ENCODE results near the gene WRAP73.

Gene WRAP73, protein sequence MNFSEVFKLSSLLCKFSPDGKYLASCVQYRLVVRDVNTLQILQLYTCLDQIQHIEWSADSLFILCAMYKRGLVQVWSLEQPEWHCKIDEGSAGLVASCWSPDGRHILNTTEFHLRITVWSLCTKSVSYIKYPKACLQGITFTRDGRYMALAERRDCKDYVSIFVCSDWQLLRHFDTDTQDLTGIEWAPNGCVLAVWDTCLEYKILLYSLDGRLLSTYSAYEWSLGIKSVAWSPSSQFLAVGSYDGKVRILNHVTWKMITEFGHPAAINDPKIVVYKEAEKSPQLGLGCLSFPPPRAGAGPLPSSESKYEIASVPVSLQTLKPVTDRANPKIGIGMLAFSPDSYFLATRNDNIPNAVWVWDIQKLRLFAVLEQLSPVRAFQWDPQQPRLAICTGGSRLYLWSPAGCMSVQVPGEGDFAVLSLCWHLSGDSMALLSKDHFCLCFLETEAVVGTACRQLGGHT

DNA sequence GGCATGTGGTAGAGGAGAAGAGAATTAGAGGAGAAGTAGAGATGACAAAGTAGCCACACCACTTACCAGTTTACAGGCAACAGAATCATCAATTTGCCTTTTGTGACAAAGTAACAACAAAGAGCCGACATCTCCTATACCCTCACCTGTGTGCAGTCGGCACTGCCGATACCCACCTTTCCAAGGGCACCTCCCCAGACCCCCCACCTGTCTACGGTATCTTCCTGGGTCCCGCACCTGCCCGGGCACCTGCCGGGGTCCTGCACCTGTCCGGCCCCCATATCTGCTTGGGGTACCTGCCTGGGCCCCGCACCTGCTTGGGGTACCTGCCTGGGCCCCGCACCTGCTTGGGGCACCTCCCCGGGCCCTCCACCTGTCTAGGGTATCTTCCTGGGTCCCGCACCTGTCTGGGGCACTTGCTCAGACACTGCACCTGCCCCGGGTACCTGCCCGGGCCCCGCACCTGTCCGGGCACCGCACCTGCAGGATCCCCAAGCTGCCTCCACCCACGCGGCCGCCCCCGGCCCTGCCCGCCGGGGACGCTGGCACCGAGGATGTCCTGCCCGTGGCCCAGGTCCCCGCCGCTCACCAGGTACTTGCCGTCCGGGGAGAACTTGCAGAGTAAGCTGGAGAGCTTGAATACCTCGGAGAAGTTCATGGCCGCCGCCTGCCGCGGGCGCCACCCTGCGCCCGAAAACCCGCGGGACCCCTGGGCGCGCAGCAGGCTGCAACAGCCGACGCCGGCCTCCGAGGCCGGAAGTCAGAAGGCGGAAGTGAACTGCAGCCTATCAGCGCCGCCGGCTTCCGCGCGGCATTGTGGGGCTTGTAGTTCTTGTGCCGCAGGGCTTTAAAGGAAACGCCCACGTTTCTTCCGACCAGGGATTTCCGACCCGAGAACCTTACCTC lies at the start of gene WRAP73:
TSS of gene WRAP73 (minus strand) at position 762 of the 906 bp plus-strand sequence. CDS start at position 658, 104 bp downstream.
- DNase-seq (ENCODE audit: low read depth) = peak; percentile 59

DNA sequence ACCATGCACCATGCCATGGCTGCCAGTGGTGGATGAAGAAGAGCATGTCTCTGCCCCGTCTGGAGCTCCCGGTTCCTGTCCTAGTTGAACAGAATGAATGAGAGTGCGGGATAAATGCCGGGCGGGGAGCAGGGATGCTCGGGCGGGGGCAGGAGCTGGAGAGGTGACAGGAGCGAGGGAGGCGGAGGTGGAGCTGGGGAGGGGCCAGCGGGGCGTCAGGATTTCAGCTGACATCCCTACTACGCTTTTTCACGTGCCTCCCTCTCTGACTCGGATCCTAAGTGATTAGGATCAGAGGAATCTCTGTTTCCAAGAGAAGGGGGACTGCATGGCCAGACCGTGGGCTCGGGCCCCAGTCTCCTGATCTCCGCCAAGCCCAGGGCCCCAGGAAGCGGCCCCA lies 49.7 kb upstream of the WRAP73 start:
- DNase-seq (ENCODE audit: low read depth) = no peak

DNA sequence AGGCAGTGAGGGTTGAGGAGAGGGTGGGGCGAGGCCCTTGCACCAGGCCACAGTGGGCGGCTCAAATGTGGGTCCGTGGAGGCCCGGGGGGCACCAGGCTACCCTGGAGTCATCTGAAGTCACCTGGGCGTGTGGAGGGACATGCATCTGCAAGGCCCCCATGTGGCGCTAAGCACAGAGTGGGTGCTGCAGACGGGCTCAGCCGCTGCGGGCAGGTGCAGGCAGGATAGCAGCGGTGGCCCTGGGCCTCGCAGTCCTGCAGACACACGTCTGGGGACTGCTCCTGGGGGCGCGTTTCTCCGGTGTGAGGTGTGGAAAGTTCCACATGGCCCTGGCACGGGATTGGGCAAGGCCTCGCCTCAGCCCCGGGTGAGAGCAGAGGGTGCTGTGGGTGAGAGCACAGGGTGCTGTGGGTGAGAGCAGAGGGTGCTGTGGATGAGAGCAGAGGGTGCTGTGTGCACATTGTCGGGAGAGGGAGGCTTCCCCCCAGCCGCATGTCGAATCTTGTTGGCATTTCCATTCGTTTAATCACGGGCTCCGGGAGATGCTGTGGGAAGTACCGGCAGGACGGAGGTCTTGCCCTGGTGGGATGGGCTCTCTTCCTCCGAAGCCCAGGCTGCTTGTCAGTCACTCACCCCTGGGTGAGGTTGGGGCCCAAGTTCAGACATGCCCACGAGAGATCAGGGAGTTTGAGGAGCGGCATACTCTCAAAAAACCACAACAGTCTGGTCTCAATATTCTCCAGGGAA lies 48.9 kb upstream of the WRAP73 start:
- DNase-seq (ENCODE audit: low read depth) = no peak

DNA sequence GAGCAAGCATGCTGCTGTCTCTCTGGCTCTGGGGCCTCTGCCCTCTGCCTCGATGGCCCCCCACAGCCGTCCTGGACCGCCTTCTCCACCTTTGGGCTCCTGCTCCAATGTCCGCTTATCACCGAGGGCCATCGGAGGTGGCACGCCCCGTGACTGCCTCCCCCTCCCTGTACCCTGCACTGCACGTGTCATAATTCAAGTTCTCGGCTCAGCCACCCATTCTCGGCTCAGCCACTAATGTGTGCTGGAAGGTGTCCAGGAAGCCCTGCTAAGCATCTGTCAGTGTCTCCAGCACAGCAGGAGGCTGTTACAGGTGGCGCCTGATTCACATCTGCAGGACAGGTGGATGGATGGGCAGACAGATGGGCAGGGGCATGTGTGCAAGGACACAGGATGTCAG lies 47.9 kb upstream of the WRAP73 start:
- DNase-seq (ENCODE audit: low read depth) = no peak

DNA sequence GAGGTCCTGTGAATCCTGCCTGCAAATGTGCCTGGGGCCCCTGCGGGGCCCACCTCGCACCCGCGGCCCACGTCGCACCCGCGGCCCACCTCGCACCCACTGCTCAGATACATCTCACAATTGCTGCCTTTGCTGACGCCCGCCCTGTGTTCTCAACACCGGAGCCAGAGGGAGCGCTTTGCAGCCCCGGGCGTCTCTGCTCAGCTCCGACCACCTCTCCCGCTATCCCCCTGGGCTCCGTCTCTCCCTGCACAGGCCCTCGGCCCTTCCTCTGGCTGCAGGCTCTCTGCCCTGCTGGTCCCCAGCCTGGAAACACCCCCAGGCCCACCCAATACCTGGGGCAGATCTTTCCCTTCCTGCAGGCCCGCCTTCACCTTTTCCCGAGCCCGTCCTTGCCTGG lies 47.2 kb upstream of the WRAP73 start:
- no peak for DNase-seq (ENCODE audit: low read depth)

DNA sequence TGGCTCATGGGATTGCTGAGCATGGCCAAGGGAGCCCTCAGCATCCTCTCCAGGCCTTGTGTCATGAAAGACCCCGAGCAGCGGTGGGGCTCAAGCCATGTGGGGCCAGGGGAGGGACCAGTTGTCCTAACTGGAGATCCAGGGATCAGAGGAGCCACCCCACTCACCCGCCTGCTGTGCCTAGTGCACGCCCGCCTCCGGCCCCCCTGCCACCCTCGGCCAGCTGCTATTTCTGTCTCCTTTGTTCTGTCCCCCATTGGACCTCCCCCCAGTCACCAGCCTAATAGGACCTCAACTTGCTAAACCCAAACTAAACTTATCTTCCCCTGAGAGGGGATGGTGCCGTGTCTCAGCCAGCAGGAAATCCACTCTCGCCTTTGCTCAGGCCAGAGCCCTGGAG lies 46.8 kb upstream of the WRAP73 start:
- DNase-seq (ENCODE audit: low read depth) = no peak

DNA sequence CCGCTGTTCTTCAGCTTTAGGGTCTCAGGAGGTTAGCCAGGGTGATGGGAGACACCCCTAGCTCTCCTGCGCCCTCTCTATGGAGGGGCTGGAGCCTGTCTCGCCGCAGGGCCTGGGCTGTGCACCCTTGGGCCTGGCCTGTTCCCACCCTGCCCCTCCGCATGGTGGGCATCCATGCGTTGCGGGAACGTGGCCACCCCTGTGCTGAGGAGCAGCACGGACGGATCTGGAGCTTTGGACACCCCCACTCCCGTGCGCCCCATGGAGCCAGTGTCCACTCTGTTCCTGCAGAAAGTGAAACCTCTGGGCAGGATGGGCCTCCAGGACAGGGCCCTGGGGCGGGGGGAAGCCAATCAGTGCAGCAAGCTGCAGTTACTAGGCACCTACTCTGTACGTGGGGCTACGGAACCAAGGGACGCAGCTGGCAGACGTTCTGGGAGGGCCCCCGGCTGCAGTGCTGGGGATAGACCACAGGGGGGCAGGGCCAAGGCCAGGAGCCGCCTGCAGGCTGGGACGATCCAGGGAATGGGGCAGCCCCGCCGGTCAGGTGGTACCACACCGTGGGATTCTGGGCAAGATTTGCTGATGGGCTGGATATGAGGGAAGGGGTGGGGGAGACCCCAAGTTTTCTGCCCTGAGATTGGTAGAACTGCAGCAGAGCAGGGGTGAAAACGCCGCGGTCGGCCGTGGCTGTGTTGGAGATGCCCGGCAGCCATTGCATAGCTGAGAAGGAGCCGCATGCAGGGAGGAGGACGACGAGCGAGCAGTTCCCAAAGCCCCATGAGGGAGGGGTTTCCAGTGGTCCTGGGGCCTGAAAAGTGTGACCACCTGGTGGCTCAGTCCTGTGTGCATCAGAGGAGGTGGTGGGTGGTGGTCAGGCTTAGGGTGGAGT lies 45.7 kb upstream of the WRAP73 start:
- DNase-seq (ENCODE audit: low read depth) = no peak

DNA sequence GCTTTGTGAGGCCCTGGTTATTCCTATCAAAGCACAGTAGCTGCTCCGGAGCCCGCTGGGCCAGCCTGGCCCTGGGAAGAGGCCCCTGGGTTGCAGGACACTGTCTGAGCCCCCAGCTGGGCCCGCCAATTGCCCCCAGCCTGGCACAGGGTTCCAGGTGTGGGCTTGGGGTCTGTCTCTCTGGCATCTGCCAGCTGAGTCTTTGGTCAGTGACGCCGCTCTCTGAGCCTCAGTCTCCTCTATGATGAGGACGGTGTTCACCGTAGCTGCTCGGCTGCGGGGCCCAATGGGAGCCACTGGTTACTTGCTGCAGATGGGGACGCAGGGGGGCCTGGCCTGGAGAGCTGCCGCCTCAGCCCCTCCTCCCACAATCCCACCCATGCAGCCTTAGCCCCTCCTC lies 43.4 kb upstream of the WRAP73 start:
- no peak for DNase-seq (ENCODE audit: low read depth)

DNA sequence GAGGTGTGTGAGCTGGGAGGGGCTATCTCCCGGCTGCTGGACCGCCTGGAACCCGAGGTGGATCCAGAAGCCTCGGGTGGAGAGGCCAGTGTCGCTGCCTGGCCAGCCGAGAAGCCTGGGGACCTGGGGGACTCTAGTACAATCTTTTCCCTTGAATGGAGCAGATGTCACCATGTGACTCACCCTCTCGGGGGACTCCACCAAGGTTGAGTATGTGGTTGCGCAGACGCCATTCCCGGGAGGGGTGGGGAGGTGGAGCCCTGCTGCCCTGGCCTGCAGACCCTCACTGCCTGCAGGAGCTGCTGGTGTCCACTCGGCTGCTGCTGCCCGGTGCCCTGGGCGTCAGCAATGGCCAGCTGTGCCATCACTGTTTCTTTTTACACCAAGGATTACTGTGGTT lies 42.7 kb upstream of the WRAP73 start:
- DNase-seq (ENCODE audit: low read depth) = no peak

DNA sequence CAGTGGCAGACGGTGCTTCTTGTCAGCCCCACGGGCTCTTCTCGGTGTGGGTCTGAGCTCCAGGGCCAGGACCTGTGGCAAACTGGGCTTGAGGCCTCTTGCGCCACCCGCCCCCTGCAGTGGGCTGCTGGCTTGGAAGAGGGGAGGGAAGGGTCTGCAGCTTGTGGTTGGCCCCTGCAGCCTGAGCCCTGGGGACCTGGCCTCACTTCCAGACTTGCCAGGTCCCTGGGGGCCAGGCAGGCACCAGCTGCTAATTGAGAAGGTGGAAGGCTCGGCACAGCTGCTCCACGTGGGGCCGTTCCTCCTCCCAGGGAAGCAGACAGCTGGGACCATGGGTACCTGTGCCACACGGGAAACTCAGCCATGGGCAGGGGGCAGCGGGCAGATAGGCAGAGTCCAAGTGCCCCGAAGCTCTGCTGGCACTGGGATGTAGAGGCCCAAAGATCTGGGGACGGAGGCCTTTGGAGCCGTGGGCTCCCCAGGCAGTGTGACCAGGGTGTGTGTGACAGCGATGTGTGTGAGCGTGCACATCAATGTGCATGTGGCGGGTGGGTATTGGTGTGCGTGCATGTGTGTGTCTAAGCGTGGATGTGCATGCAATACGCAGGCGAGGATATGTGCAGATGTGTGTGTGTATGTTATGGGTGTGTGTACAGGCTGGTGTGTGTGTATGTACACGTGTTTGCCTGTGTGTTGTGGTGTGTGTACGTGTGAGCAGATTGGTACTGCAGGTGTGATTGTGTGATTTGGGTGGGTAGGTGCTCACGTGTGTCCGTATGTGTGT lies 41.7 kb upstream of the WRAP73 start:
- no peak for DNase-seq (ENCODE audit: low read depth)

DNA sequence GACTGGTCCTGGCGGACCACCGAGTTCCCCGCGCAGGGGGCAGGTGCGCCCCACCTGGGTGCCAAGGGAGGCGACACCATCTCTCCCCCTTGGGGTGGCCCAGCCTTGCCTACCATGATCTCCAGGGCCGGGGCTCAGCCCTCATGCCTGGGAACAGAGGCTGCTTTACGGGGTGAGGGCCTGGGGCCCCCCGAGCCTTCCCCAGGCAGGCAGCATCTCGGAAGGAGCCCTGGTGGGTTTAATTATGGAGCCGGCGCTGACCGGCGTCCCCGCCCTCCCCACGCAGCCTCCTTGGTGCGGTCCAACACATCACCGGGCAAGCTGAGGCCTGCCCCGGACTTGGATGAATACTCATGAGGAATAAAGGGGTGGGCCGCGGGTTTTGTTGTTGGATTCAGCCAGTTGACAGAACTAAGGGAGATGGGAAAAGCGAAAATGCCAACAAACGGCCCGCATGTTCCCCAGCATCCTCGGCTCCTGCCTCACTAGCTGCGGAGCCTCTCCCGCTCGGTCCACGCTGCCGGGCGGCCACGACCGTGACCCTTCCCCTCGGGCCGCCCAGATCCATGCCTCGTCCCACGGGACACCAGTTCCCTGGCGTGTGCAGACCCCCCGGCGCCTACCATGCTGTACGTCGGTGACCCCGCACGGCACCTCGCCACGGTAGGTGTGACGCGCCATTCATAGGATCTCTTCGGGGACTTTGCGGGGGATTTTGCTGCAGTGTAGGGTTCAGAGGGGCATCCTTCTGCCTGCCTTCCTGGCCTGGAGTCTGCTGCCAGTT lies 40.6 kb upstream of the WRAP73 start:
- DNase-seq (ENCODE audit: low read depth) = no peak

DNA sequence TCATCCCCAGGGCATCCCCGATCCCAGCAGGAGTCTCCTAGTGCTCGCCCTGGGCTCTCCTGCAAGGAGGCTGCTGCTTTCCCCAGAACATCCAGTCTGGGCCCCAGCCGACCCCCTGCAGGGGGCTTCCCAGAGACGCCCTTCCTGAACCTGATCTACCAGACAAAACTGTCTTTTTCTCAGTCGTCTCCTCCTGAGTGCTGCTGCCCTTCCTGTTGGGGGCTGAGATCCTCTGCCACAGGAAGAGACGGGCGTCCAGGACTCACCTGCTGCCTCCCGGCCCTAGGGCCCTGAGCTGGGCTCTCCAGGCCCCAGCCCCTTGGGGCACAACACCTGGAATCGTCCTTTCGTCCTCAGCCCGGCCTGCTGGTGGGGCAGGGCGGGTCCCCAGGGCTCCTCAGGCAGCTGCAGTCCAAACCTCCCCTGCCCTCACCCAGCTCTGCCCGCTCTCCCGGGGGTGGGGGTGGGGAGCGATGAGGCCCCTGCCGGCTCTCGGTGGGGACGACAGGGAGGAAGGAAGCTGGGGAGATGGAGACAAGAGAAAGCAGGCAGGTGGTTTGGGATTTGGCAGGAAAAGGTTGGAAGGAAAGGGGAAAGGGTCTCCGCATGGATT lies 39.3 kb upstream of the WRAP73 start:
- DNase-seq (ENCODE audit: low read depth) = no peak

DNA sequence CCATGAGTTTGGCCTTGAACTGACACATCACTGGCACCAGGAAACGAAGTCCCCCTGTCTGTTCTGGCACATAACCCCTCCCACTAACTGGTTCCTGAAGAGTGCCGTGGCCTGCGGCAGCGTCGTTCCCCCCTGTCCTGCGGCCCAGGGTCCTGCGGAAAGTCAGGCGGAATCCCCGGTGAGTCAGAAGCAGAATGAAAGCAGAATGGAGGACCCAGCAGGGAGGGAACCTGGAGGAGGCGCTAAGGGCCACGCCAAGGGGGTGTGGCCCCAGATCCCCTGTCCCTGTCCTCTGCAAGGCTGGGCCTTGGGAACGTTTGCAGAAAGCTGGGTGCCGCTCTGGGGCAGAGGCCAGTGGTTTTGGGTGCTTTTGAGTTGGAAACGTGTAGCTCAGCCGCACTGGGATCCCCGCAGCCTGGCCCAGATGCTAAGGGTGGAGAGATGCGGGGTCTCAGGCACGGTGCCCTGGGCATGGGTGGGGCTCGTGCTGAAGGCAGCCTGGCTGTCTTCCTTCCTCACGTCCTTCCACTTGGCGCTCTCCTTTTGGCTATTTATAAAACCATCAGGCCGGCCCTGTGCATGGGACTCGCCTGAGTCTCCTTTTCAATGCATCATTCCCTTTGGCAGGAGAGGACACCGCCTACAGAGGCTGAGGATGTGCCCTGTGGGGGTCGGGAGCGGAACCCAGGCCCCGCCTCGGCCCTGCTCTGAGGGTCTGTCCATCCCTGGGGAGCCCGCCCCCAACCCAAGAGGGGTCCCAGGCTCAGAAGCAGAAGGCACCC lies 38.6 kb upstream of the WRAP73 start:
- no peak for DNase-seq (ENCODE audit: low read depth)

DNA sequence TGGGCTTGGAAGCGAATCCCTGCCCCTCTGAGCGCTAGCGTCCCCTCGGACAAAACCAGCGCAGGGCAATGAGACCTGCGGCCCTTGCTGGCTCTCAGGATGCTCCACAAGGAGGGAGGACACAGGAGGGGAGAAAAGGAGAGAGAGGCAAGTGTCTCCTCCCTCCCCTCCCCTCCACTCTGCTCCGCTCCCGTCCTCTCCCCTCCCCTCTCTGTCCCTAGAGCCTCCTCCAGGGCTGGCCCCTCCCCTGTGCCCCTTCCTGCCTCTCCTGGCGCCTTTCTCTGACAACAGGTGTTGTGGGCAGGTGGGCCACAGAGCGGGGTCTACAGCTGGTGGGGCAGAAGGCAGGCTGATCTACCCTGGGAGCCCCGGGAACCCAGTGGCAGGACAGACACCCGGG lies 37.6 kb upstream of the WRAP73 start:
- no peak for DNase-seq (ENCODE audit: low read depth)

DNA sequence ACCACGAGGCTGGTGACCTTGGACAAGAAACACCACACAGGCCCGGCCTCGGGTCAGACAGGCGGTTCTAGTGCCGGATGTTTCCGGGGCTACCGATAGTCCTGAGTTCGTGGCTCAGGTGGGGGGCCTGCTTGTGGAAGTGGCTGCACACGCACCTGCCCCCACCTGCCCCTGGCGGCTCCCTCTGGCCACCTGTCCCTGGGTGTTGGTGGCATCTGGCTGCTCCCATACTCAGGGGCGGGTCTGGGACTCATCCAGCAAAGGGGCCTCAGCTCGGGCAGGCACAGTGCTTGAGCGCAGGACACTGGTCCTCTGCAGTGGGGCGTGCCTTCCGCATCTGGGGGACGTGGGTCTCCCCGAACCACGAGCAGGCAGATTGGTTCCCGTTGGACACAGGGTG lies 36.0 kb upstream of the WRAP73 start:
- no peak for DNase-seq (ENCODE audit: low read depth)

DNA sequence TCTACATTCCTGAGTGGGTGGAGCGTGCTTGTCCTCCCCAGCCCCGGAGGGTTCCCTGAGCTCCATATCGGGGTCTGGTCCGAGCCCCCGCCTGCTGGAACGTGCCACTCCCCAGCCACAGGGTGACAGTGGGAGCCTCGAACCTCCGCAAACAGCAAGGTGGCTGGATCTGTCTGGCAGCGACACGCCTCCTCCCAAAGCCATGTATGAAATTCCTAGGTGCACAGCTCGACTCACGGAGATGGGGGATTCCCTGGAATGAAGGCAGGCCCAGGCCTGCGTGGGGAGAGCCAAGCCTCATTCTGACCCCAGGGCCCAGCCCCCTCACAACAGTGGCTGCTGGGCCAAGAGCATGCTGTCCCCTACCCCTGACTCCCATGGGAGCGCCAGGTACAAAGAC lies 35.3 kb upstream of the WRAP73 start:
- no peak for DNase-seq (ENCODE audit: low read depth)

DNA sequence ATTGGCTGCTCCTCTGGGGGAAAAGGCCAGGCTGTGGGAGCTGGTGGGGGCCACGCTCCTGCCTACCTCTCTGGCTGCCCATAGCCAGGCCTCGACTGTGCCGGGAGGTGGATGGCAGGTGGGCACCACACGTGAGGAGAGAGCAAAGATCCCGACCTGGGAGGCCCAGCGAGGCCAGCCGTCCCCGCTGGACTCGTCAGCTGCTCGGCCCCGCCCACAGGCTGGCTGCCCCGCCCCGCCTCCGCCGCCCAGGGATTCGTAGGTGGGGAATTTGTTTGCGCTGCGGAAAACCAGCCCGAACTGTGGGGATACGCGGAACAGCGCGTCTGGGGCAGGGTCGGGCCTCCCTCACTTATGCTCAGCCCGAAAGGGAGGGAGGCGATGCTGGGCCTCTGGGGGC lies 34.1 kb upstream of the WRAP73 start:
- no peak for DNase-seq (ENCODE audit: low read depth)

DNA sequence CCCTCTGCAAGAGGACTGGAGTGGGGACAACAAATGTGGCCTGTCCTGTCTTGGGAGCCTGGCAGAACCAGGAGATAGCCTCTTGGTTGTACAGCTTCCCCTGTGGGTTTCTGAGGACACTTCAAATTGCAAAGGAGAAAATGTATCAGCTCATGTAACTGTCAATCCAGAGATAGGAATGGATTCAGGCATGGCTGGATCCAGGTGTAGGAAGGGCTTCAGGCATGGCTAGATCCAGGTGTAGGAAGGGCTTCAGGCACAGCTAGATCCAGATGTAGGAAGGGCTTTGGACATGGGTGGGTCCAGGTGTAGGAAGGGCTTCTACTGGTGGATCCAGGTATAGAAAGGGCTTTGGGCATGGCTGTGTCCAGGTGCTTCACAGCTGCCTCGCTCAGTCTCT lies 33.3 kb upstream of the WRAP73 start:
- no peak for DNase-seq (ENCODE audit: low read depth)

All from non-pigmented ciliary epithelial cell (primary cell).